Neural cell (in vitro differentiated cells): ENCODE data around the gene MAP3K7CL.

Experiments used
- EP300 ChIP-seq: fragments of 450-650 bp; conservative IDR thresholded peaks from 2 replicates; pipeline ENCODE4 v1.6.1; 2014; ENCODE audit warnings: antibody characterized with exemption, mild to moderate bottlenecking, moderate library complexity; ENCODE audit not compliant: poor library complexity, severe bottlenecking
- EZH2 ChIP-seq: fragments of 200-600, 300-800 bp; shearing (Covaris generic), sonication (generic); IDR thresholded peaks from 2 replicates; pipeline ENCODE4 v1.6.1; 2014; ENCODE audit warnings: antibody characterized with exemption, low read length, borderline replicate concordance, mild to moderate bottlenecking; ENCODE audit not compliant: insufficient read depth, poor library complexity, severe bottlenecking
- MXI1 ChIP-seq: fragments of 450-650 bp; conservative IDR thresholded peaks from 2 replicates; pipeline ENCODE4 v1.6.1; 2014; ENCODE audit warnings: antibody characterized with exemption, mild to moderate bottlenecking; ENCODE audit not compliant: poor library complexity, severe bottlenecking
- POLR2AphosphoS5 ChIP-seq: IDR thresholded peaks from 2 replicates; pipeline ENCODE4 v1.6.1; 2012
- RAD21 ChIP-seq: fragments of 450-650 bp; conservative IDR thresholded peaks from 2 replicates; pipeline ENCODE4 v1.6.1; 2014; ENCODE audit warnings: antibody characterized with exemption, mild to moderate bottlenecking, moderate library complexity
- SMC3 ChIP-seq: fragments of 450-650 bp; conservative IDR thresholded peaks from 2 replicates; pipeline ENCODE4 v1.6.1; 2014; ENCODE audit warnings: antibody characterized with exemption, mild to moderate bottlenecking, moderate library complexity; ENCODE audit not compliant: poor library complexity
- TAF1 ChIP-seq: IDR thresholded peaks from 2 replicates; pipeline ENCODE4 v1.6.1; 2012; ENCODE audit warnings: low read depth
- TF ChIP-seq, protein P1 (sequence below): fragments of 450-650 bp; IDR thresholded peaks from 2 replicates; pipeline ENCODE4 v1.5.1; 2014; ENCODE audit warnings: antibody characterized with exemption, mild to moderate bottlenecking, moderate library complexity; ENCODE audit not compliant: poor library complexity, severe bottlenecking
- TF ChIP-seq, protein P2 (sequence below): IDR thresholded peaks from 2 replicates; pipeline ENCODE4 v1.6.1; 2012; ENCODE audit warnings: borderline replicate concordance

DNA sequence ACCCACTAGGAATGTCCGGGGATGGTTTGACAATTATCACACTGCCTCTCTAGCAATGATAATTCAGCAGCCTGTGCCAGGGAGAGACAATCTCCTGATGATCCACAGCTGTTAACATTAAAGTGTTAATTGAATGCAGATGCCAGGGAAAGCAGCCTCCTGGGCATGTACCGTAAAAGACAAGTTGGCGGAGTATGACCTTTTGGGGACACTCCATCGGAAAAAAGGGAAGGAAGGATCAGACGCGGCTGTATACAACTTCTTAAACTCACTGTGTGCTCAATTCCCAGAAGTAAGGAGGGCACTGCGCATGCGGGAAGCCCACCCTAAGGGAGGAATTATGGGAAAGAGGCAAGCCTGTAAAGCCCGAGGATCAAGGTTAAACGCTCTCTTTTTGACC lies 62.6 kb downstream of the MAP3K7CL start:
- no peak for TF ChIP-seq RAD21
- TF ChIP-seq, protein P1, sequence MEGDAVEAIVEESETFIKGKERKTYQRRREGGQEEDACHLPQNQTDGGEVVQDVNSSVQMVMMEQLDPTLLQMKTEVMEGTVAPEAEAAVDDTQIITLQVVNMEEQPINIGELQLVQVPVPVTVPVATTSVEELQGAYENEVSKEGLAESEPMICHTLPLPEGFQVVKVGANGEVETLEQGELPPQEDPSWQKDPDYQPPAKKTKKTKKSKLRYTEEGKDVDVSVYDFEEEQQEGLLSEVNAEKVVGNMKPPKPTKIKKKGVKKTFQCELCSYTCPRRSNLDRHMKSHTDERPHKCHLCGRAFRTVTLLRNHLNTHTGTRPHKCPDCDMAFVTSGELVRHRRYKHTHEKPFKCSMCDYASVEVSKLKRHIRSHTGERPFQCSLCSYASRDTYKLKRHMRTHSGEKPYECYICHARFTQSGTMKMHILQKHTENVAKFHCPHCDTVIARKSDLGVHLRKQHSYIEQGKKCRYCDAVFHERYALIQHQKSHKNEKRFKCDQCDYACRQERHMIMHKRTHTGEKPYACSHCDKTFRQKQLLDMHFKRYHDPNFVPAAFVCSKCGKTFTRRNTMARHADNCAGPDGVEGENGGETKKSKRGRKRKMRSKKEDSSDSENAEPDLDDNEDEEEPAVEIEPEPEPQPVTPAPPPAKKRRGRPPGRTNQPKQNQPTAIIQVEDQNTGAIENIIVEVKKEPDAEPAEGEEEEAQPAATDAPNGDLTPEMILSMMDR = no peak
- no peak for TF ChIP-seq EP300
- no peak for TF ChIP-seq POLR2AphosphoS5
- no peak for TF ChIP-seq SMC3
- no peak for TF ChIP-seq TAF1
- TF ChIP-seq, protein P2, sequence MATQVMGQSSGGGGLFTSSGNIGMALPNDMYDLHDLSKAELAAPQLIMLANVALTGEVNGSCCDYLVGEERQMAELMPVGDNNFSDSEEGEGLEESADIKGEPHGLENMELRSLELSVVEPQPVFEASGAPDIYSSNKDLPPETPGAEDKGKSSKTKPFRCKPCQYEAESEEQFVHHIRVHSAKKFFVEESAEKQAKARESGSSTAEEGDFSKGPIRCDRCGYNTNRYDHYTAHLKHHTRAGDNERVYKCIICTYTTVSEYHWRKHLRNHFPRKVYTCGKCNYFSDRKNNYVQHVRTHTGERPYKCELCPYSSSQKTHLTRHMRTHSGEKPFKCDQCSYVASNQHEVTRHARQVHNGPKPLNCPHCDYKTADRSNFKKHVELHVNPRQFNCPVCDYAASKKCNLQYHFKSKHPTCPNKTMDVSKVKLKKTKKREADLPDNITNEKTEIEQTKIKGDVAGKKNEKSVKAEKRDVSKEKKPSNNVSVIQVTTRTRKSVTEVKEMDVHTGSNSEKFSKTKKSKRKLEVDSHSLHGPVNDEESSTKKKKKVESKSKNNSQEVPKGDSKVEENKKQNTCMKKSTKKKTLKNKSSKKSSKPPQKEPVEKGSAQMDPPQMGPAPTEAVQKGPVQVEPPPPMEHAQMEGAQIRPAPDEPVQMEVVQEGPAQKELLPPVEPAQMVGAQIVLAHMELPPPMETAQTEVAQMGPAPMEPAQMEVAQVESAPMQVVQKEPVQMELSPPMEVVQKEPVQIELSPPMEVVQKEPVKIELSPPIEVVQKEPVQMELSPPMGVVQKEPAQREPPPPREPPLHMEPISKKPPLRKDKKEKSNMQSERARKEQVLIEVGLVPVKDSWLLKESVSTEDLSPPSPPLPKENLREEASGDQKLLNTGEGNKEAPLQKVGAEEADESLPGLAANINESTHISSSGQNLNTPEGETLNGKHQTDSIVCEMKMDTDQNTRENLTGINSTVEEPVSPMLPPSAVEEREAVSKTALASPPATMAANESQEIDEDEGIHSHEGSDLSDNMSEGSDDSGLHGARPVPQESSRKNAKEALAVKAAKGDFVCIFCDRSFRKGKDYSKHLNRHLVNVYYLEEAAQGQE = no peak
- no peak for TF ChIP-seq EZH2
- no peak for TF ChIP-seq MXI1
